Measurements from ENCODE around the gene MID1. TPM values are rescaled to one million over a fixed set of nuclear protein-coding genes. Genes with fewer than 3 reads are reported as not detected.

Gene MID1
- total RNA-seq, 1 donor from 2014 or later, result 11.4 TPM

DNA sequence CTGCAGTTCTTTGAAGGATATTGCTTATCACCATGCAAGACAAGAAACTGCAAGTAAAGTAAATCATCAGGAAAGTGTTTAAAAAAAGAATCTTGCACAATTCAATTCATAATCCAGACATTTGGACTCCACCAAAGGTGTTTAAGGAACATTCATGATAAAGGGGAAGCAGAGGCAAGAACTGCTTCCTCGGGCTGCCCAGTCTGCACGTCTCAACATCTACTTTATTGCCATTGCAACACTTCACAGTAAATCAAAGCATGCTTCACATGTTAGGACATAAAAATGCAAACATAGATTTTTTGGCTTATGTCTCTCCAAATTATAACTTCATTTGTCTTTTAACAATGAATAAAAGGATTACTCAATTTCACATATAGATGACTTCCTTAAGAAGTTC lies 42.5 kb downstream of the MID1 start:
- no peak for DNase-seq (ENCODE audit: low read depth, low spot score)

GRCh38 chrX:10576777-10577447 lies 43.5 kb downstream of the MID1 start:
- DNase-seq (ENCODE audit: low read depth, low spot score), result no peak

GRCh38 chrX:10576186-10576585 lies 44.2 kb downstream of the MID1 start:
- DNase-seq (ENCODE audit: low read depth, low spot score), result no peak

GRCh38 chrX:10574663-10575062 lies 45.7 kb downstream of the MID1 start:
- no peak for DNase-seq (ENCODE audit: low read depth, low spot score)

GRCh38 chrX:10571260-10571659 lies 49.1 kb downstream of the MID1 start:
- no peak for DNase-seq (ENCODE audit: low read depth, low spot score)

DNA sequence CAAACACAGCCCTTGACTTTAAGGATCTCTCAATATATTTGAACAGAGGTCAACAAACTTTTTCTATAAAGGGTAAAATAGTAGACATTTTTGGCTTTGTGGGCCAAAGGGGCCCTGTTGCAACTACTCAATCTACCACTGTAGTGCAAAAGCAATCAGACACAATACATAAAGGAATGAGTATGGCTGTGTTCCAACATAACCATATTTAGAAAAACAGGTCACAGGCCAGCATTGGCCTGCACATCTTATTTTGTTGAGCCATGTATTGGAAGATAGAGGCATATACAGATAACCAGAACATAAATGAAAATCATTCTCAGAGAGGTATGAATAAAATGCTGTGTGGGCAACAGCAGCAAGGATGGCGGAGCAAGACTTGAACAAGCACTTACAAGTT lies 49.8 kb downstream of the MID1 start:
- DNase-seq (ENCODE audit: low read depth, low spot score), result no peak

- DNase-seq (ENCODE audit: low read depth, low spot score), result no peak
These were observed 50.4 kb downstream of the MID1 start for GRCh38 chrX:10569946-10570345.

GRCh38 chrX:10568428-10568827 lies 52.0 kb downstream of the MID1 start:
- DNase-seq (ENCODE audit: low read depth, low spot score), result no peak

- DNase-seq (ENCODE audit: low read depth, low spot score), result no peak
These were observed 53.2 kb downstream of the MID1 start for GRCh38 chrX:10567136-10567535.

DNA sequence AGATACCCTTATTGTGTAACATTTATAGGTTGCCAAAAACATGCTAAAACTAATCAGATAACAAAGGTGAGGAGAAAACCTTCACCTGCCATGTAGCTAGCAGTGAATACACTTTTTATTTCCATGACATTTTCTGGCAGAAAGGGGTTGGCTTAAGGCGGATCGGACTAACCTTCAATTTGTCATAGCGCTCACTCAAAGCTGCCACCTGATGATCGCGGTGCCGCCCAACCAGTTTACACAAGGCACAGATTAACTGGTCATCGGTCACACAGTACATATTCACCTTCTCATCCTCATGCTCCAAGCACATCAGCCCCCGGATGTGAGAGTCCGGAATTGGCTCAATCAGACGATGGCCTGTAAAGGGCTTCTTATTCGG lies 53.7 kb downstream of the MID1 start:
- DNase-seq (ENCODE audit: low read depth, low spot score), result no peak

DNA sequence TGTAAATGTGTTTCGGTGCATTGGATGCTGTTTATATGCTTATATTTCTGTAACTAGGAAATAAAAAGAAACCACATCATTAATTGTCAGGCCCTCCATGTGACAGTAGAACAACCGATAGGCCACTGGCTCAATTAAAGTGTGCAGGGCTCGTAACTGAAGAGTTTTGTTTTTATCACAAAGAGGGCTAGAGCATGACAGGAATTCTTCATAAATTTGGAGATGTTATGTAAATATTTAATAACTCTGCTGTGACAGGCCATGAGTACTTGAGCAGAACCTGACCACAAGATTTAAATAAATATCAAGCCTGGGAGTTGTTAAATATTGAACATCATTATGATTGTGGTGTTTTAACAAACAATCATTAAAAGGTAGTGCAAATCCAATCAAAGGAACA lies 55.9 kb downstream of the MID1 start:
- DNase-seq (ENCODE audit: low read depth, low spot score), result no peak

- DNase-seq (ENCODE audit: low read depth, low spot score), result no peak
These were observed 63.2 kb downstream of the MID1 start for GRCh38 chrX:10557166-10557565.

DNA sequence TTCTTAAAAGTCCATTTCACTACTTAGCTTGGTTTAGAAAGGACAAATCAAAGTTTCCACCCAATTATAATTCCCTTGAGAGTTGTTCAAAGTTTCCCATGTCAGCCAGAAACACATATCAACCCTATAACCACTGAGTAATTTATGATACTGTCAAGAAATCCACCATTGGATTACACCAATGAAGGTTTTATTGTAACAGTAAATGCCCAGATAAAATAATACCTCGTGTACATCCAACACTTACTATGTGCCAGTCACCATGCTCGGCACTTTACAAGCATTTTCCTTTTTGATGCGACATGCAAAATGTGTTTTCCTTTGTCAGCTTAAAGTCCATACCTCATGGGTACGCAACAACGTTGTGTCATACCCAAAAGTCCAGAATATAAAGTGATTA lies 64.0 kb downstream of the MID1 start:
- no peak for DNase-seq (ENCODE audit: low read depth, low spot score)

GRCh38 chrX:10555846-10556245 lies 64.5 kb downstream of the MID1 start:
- no peak for DNase-seq (ENCODE audit: low read depth, low spot score)

DNA sequence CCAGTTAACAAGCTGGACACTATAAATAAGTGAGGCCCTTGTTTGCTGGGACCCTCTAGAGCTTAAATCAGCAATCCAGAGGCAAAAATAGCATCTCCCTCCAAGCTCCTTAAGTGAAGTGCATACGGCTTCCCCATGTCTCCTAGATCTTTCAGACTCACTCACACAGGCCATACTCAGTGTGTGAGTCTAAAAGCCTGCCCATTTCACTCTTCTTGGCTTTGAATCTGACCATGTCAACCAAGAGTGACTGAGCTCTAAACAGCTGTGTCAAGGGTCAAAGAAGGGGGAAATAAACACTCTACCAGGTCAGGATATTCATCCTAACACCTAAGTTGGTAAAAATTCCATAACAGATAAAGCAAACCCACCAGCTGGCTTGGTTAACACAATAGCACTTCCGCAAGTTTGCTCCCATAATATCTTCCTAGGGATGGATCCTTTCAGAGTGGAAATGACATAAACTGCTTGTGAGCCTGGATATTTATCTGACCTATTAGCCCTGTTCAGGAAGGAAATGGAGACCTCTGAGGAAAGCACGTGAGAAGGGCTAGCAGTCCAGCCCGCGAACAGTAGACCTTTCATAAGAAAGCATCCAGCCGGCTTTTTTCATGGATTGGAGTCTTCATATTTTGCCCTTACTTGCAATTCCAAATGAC lies 65.6 kb downstream of the MID1 start:
- peak; percentile 73 for DNase-seq (ENCODE audit: low read depth, low spot score)

DNA sequence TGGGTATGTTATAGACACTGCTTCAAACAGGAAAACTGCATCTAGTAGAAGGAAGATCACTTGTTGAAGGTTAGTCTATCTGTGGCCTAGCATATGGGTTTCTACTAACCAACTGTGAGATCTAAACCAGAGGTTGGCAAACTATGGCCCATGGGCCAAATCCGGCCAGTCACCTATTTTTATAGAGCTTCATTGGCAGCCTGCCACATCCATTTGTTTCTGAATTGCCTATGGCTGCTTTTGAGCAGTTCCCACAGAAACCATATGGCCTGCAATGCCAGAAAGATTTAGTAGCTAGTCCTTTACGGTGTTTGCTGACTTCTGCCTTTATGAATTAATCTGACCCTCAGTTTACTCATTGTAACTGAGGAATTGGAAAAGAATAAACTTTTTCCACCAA lies 71.1 kb downstream of the MID1 start:
- DNase-seq (ENCODE audit: low read depth, low spot score), result no peak

DNA sequence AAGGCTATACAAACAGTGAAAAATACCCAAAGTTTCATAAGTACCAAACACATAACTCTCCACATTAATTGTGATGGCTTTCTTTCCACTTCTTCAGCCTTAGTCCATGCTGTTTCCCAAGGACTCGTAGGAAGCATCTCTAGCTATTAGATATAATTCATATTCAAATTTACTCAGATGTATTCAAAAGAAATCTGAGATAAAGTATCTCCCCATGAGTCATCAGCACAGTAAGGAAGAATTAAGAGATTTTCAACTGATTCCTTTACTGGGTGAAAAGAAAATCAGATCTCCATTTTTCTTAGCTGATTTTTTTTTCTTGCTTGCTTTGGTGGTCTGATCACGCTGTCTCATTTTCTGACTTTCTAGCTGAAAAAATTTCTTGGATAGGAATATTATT lies 71.7 kb downstream of the MID1 start:
- DNase-seq (ENCODE audit: low read depth, low spot score), result no peak

GRCh38 chrX:10545882-10546281 lies 74.5 kb downstream of the MID1 start:
- DNase-seq (ENCODE audit: low read depth, low spot score), result no peak

GRCh38 chrX:10542586-10542985 lies 77.8 kb downstream of the MID1 start:
- no peak for DNase-seq (ENCODE audit: low read depth, low spot score)

DNA sequence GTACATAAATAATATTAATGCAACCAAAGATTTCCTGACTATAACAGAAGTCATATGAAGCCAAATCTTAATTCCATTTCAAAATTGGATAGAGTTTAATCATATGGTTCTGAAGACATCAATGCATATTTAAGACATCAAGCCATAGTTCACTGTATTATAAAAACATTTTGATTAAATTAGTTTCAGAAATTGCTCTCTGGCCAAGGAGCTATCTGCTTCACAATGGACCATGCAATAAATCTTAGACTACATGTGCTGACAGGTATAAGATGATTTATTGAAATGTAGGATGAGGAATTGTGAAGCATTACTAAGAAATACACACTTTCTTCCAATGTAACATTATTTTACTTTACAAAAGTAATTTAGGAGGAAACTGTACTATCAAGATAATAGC lies 81.6 kb downstream of the MID1 start:
- no peak for DNase-seq (ENCODE audit: low read depth, low spot score)

GRCh38 chrX:10537308-10537707 lies 83.1 kb downstream of the MID1 start:
- DNase-seq (ENCODE audit: low read depth, low spot score), result no peak

DNA sequence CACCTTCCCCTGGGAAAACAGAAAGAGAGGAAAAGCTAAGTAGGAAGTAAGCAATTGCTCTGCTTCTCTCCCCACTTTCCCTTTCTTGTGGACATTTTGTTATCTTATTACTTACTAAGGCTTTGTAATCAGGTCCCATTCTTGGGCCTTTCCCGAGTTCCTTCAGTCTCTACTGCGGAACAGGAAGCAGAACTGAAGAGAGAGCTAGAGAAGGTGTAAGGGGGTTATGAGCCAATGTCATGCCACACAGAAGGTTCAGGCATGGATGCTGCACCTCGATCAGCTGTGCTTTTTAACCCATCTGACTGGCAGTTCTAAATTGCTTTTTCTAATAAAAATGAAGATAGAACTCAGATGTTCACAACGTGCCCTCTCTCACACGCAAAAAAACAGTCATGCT lies 83.6 kb downstream of the MID1 start:
- no peak for DNase-seq (ENCODE audit: low read depth, low spot score)

GRCh38 chrX:10534611-10535010 lies 85.8 kb downstream of the MID1 start:
- DNase-seq (ENCODE audit: low read depth, low spot score), result no peak
